Parathyroid adenoma (tissue), 2 donors: Measurements from ENCODE around the gene KCNJ15.

Source experiments
- H2AFZ ChIP-seq: fragments of 300-600 bp; sonication (generic); one replicate; pipeline ENCODE4 v1.7.0; 2017; ENCODE audit warnings: antibody characterized with exemption, mild to moderate bottlenecking
- H3K27ac ChIP-seq: fragments of 300-600 bp; sonication (generic); one replicate; pipeline ENCODE4 v1.7.0; 2017
- H3K27me3 ChIP-seq: fragments of 300-600 bp; sonication (generic); one replicate; pipeline ENCODE4 v1.7.0; 2017; ENCODE audit warnings: low read length; ENCODE audit not compliant: control insufficient read depth, insufficient read depth
- H3K36me3 ChIP-seq: fragments of 300-600 bp; sonication (generic); one replicate; pipeline ENCODE4 v1.7.0; 2017; ENCODE audit warnings: low read length; ENCODE audit not compliant: control insufficient read depth, insufficient read depth
- H3K4me1 ChIP-seq: fragments of 300-600 bp; sonication (generic); one replicate; pipeline ENCODE4 v1.7.0; 2017; ENCODE audit warnings: control low read depth
- H3K4me2 ChIP-seq: fragments of 300-600 bp; sonication (generic); one replicate; pipeline ENCODE4 v1.7.0; 2017; ENCODE audit warnings: low read length
- H3K4me3 ChIP-seq: fragments of 300-600 bp; sonication (generic); one replicate; pipeline ENCODE4 v1.7.0; 2017; ENCODE audit warnings: low read depth, low read length
- H3K79me2 ChIP-seq: fragments of 300-600 bp; sonication (generic); one replicate; pipeline ENCODE4 v1.7.0; 2017; ENCODE audit warnings: control low read depth
- H3K9ac ChIP-seq: fragments of 300-600 bp; sonication (generic); one replicate; pipeline ENCODE4 v1.7.0; 2017; ENCODE audit warnings: mild to moderate bottlenecking
- H3K9me3 ChIP-seq: fragments of 300-600 bp; sonication (generic); one replicate; pipeline ENCODE4 v1.7.0; 2017; ENCODE audit warnings: low read length; ENCODE audit not compliant: control insufficient read depth
- TF ChIP-seq, protein P1 (sequence below): fragments of 300-600 bp; sonication (generic); IDR thresholded peaks from one replicate; pipeline ENCODE4 v1.7.0; 2017; ENCODE audit warnings: antibody characterized with exemption, mild to moderate bottlenecking
- donor health status: primary hyperparathyroidism.

KCNJ15 gene

DNA sequence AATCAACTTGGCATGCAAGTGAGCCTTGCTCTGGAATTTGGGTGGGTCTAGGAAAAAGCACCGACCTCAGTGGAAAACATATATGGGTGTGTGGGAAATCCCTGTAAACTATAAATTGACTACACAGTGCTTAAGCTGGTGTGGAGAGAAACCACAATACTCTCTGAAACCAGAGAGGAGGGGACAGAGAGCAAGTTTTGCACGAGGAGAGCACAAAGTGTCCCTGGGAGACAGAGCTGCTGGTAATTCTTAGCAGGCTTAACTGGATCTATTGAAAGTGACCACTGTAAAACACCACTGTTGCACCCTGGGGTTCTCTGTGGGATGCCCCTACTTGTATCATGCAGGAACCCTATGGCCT lies 12.8 kb downstream of the KCNJ15 start:
- no peak overlapping the region for H3K4me3 ChIP-seq
- H3K9ac ChIP-seq = no peak overlapping the region
- H3K27me3 ChIP-seq = no peaks in the 10 kb centered on the region
- H3K4me1 ChIP-seq = no peaks in the 10 kb centered on the region
- no peak overlapping the region for H3K27ac ChIP-seq
- H2AFZ ChIP-seq = no peak overlapping the region
- H3K4me2 ChIP-seq = no peak overlapping the region
- no peaks in the 10 kb centered on the region for H3K79me2 ChIP-seq
- TF ChIP-seq, protein P1, sequence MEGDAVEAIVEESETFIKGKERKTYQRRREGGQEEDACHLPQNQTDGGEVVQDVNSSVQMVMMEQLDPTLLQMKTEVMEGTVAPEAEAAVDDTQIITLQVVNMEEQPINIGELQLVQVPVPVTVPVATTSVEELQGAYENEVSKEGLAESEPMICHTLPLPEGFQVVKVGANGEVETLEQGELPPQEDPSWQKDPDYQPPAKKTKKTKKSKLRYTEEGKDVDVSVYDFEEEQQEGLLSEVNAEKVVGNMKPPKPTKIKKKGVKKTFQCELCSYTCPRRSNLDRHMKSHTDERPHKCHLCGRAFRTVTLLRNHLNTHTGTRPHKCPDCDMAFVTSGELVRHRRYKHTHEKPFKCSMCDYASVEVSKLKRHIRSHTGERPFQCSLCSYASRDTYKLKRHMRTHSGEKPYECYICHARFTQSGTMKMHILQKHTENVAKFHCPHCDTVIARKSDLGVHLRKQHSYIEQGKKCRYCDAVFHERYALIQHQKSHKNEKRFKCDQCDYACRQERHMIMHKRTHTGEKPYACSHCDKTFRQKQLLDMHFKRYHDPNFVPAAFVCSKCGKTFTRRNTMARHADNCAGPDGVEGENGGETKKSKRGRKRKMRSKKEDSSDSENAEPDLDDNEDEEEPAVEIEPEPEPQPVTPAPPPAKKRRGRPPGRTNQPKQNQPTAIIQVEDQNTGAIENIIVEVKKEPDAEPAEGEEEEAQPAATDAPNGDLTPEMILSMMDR = no peak
- no peaks in the 10 kb centered on the region for H3K36me3 ChIP-seq
- H3K9me3 ChIP-seq = no peaks in the 10 kb centered on the region

DNA sequence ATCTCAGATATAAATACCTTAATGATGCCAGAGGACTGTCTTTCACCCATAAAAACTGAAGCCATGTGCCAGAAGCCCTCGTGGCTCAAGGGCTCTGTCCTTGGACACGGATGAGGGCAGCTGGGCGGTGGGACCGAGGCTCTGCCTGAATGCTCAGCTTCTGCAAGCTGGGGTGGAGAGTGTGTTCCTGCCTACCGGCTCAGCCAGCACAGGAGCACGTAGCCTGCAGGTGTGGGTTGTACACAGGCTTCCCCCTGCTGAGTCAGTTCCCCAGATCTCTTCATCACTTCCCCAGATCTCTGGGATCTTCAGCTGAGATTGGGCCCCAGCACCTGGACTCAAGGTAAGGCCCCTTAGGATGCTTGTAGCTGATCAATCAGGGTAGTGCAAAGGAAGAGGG lies 15.4 kb downstream of the KCNJ15 start:
- Histone ChIP-seq H3K27ac (no peak overlapping the region), H3K4me1 (no peaks in the 10 kb centered on the region), H3K4me3 (no peak overlapping the region), H3K9me3 (no peaks in the 10 kb centered on the region), H3K4me2 (no peak overlapping the region), H3K79me2 (no peaks in the 10 kb centered on the region), H3K27me3 (no peaks in the 10 kb centered on the region), H3K36me3 (no peaks in the 10 kb centered on the region), H3K9ac (no peak overlapping the region), H2AFZ (no peak overlapping the region)
- TF ChIP-seq, protein P1 = no peak

DNA sequence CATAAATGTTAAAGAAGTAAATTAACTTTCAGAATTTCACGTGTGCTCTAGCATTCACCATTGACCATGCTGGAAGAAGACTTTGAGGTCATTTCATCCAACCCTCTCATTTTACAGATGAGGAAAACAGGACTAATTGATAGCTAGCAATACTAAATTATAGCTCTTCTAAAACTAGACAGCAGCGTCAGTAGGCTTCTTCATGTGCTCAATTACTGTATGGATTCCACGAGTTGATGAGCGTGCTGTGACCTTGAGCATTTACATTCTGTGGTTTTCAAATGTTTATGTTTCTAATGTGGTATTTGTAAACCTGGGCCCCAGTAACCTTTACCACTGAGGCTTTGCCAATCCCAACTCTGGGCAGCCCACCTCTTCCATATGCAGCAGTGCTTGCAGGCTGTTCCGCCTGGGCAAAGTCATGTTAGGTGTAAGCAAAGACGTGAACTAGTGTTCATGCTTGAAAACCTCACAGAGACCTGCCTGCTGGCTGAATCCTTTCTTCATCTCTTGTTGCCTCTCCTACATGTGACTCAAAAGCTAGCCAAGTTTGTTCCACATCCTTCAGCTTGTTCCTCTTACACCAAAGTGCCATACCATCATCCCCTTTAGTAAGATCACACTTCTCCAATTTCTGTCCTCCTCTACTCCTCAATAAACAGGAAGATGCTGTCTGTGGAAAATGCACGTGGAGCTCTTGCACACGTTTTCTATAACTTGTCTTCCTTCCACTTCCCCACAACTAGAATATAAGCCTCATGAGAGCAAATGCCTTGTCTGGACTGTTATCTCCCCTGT lies 17.2 kb downstream of the KCNJ15 start:
- Histone ChIP-seq H3K9ac (no peak overlapping the region), H3K4me3 (no peak overlapping the region), H3K4me2 (no peak overlapping the region), H3K36me3 (no peaks in the 10 kb centered on the region), H3K27ac (no peak overlapping the region), H3K4me1 (no peaks in the 10 kb centered on the region), H3K79me2 (no peaks in the 10 kb centered on the region), H3K9me3 (no peaks in the 10 kb centered on the region), H2AFZ (no peak overlapping the region), H3K27me3 (no peaks in the 10 kb centered on the region)
- TF ChIP-seq, protein P1 = no peak

DNA sequence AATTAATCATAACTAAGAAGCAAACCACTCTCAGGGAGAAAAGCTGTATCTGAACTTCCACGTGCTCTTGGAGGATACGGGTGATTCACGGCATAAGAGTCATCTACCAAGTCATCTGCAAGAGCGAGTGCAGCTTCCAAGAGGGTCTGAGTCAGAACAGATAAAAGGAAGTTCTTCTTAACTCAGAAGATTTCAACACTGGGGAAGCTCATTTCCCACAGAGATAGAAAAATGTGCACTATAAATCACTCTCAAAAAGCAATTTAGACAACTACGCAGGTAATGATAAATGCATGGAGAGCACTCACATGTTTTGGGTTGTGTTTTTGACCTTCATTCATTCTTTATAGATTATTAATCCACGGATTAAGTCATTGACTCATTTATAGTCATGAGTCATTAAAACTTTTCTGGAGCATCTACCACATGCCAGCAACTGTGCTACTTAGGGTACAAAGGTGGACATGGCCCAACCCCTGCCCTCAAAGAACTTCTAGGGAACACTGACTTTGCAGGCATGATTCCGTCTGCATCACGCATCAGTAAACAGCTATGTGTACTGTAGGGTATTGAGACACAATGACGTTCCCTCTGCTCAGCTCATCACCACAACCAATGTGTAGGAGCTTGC lies 20.8 kb downstream of the KCNJ15 start:
- no peak overlapping the region for H3K9ac ChIP-seq
- H3K4me2 ChIP-seq = no peak overlapping the region
- H2AFZ ChIP-seq = no peak overlapping the region
- no peaks in the 10 kb centered on the region for H3K9me3 ChIP-seq
- TF ChIP-seq, protein P1 = no peak
- H3K27me3 ChIP-seq = no peaks in the 10 kb centered on the region
- H3K79me2 ChIP-seq = no peaks in the 10 kb centered on the region
- H3K27ac ChIP-seq = no peak overlapping the region
- no peaks in the 10 kb centered on the region for H3K4me1 ChIP-seq
- no peaks in the 10 kb centered on the region for H3K36me3 ChIP-seq
- no peak overlapping the region for H3K4me3 ChIP-seq
